GM18502 (cell line): ENCODE data around the gene MFAP3L.

ENCODE experiments used
- ATAC-seq: cut with Tn5 transposase; IDR thresholded peaks from one replicate; pipeline ENCODE4 v1.9.1; 2021; ENCODE audit warnings: mild to moderate bottlenecking; ENCODE audit not compliant: unreplicated experiment, poor library complexity

The MFAP3L gene

GRCh38 chr4:170025523-170026252 is 507 bp downstream of the MFAP3L start:
- ATAC-seq = no peak

GRCh38 chr4:170022211-170022610 is 4.0 kb downstream of the MFAP3L start:
- no peak for ATAC-seq

- no peak for ATAC-seq
Measured at GRCh38 chr4:170017252-170017651, 8.9 kb downstream of the MFAP3L start.

- ATAC-seq = no peak
Measured at GRCh38 chr4:170015285-170015684, 10.9 kb downstream of the MFAP3L start.

- no peak for ATAC-seq
Measured at GRCh38 chr4:170014359-170015011, 11.7 kb downstream of the MFAP3L start.

GRCh38 chr4:170012629-170012958 is 13.6 kb downstream of the MFAP3L start:
- no peak for ATAC-seq

GRCh38 chr4:170011921-170012628 is 14.1 kb downstream of the MFAP3L start:
- ATAC-seq = no peak

GRCh38 chr4:170009291-170009690 is 16.9 kb downstream of the MFAP3L start:
- ATAC-seq = no peak

GRCh38 chr4:170008801-170009200 is 17.4 kb downstream of the MFAP3L start:
- ATAC-seq = no peak

- peak; percentile 52 for ATAC-seq
Measured at GRCh38 chr4:170008371-170008770, 17.8 kb downstream of the MFAP3L start.

GRCh38 chr4:170007113-170007512 is 19.1 kb downstream of the MFAP3L start:
- ATAC-seq = no peak

GRCh38 chr4:170005472-170005871 is 20.7 kb downstream of the MFAP3L start:
- no peak for ATAC-seq

- no peak for ATAC-seq
Measured at GRCh38 chr4:170004651-170005295, 21.4 kb downstream of the MFAP3L start.

- ATAC-seq = no peak
Measured at GRCh38 chr4:170003071-170004070, 22.8 kb downstream of the MFAP3L start.

- ATAC-seq = no peak
Measured at GRCh38 chr4:170001745-170002267, 24.4 kb downstream of the MFAP3L start.

- no peak for ATAC-seq
Measured at GRCh38 chr4:170001011-170001744, 25.0 kb downstream of the MFAP3L start.

GRCh38 chr4:169999923-170000322 is 26.3 kb downstream of the MFAP3L start:
- ATAC-seq = no peak

- ATAC-seq = no peak
Measured at GRCh38 chr4:169998981-169999380, 27.2 kb downstream of the MFAP3L start.
